Activated B cell treated with CpG ODN at 0.5 μM for 24 hours (primary cell): ENCODE data around the gene GPR156. TPM values are rescaled to one million over a fixed set of nuclear protein-coding genes. Genes with fewer than 3 reads are reported as not detected.

Experiments
- ATAC-seq: fragments of 200-7000 bp; cut with Tn5 transposase; one replicate; pipeline ENCODE4 v1.10.0; 2021; ENCODE audit warnings: low read depth, mild to moderate bottlenecking, moderate library complexity
- CTCF ChIA-PET: fragments of 350-600 bp; sonication (Branson Sonifier 250); formaldehyde crosslinking; loops from one replicate; lab custom pipeline; 2021; ENCODE audit warnings: antibody characterized with exemption; lab: Charles Lee
- POLR2A ChIA-PET: fragments of 350-600 bp; sonication (Branson Sonifier 250); formaldehyde crosslinking; loops from one replicate; lab custom pipeline; 2021; ENCODE audit warnings: antibody characterized with exemption; lab: Charles Lee
- DNase-seq: peaks from one replicate; pipeline ENCODE4 v3.0.0; 2022
- H3K27ac Mint-ChIP-seq: one replicate; pipeline ENCODE4 v1.8.0; 2020; ENCODE audit warnings: mixed read lengths
- H3K27me3 Mint-ChIP-seq: one replicate; pipeline ENCODE4 v1.8.0; 2021; ENCODE audit warnings: mixed read lengths
- H3K36me3 Mint-ChIP-seq: one replicate; pipeline ENCODE4 v1.8.0; 2021; ENCODE audit warnings: low read depth, mixed read lengths
- H3K4me1 Mint-ChIP-seq: one replicate; pipeline ENCODE4 v1.8.0; 2021; ENCODE audit warnings: mixed read lengths
- H3K4me3 Mint-ChIP-seq: one replicate; pipeline ENCODE4 v1.8.0; 2020; ENCODE audit warnings: mild to moderate bottlenecking, mixed read lengths
- H3K9me3 Mint-ChIP-seq: one replicate; pipeline ENCODE4 v1.8.0; 2020; ENCODE audit warnings: mixed read lengths
- intact Hi-C: fragments of 100-400 bp; cut with micrococcal nuclease; formaldehyde crosslinking; loops from one replicate; pipeline ENCODE4 v1.15.1; 2024
- total RNA-seq: library from RNA; stranded (reverse); gene quantifications from 2 replicates; pipeline ENCODE4 v1.2.3, GENCODE V29; 2022
- TF ChIP-seq, protein P1 (sequence below): fragments of 200-600 bp; IDR thresholded peaks from one replicate; pipeline ENCODE4 v1.8.0; 2022; ENCODE audit warnings: antibody characterized with exemption, mild to moderate bottlenecking

Gene GPR156
- total RNA-seq, 1 donor from 2014 or later, result 0.24 TPM

DNA sequence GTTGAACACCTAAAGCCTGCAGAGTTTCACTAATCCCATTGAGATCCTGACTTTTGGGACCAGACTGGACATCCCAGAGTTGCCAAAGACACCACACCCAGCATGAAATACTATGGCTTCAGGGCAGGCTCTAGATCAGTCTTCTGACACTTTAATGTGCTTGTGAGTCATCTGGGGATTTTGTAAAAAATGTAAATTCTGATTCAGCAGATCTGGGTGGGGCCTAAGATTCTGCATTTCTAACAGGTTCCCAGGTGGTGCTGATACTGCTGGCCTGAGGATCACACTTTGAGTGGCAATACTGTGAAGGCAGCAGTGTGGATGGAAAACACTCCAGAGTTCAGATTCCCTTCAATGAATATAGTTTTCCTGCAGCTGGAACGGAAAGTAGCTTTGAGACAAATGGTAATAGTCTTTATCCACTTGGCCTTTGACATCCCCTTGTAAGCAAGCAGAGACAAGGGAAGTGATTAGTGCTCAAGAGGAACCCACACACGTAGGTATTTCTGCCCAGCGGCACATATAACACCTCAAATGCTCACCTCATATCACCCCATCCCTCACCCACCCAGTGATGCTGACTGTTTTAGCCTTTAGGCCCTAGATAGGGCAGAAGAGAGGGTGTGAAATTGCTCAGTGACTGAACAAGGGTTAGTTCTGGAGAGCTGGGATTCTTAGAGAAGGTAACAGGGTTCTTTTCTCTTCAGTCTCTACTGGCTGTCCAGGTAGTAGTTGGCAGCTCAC lies 139.3 kb downstream of the GPR156 start:
- ATAC-seq (no peak), DNase-seq (no peak)
- H3K36me3 Mint-ChIP-seq, result no peaks in the 10 kb centered on the region
- CTCF ChIA-PET, result interaction anchor here (0.8 to 4.3 kb wide), 4 partner anchors 243 to 326 kb away, joined by 3 to 117 read pairs (median 10); no protein-coding TSS in a partner anchor
- POLR2A ChIA-PET, result no interaction called here
- H3K9me3 Mint-ChIP-seq, result no peaks in the 10 kb centered on the region
- H3K4me1 Mint-ChIP-seq, result no peaks in the 10 kb centered on the region
- H3K4me3 Mint-ChIP-seq, result no peak overlapping the region
- TF ChIP-seq, protein P1, sequence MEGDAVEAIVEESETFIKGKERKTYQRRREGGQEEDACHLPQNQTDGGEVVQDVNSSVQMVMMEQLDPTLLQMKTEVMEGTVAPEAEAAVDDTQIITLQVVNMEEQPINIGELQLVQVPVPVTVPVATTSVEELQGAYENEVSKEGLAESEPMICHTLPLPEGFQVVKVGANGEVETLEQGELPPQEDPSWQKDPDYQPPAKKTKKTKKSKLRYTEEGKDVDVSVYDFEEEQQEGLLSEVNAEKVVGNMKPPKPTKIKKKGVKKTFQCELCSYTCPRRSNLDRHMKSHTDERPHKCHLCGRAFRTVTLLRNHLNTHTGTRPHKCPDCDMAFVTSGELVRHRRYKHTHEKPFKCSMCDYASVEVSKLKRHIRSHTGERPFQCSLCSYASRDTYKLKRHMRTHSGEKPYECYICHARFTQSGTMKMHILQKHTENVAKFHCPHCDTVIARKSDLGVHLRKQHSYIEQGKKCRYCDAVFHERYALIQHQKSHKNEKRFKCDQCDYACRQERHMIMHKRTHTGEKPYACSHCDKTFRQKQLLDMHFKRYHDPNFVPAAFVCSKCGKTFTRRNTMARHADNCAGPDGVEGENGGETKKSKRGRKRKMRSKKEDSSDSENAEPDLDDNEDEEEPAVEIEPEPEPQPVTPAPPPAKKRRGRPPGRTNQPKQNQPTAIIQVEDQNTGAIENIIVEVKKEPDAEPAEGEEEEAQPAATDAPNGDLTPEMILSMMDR, result no peak
- intact Hi-C loops, result loop anchor here (2.0 kb wide), 1 partner anchor 1265 kb away; no protein-coding TSS in a partner anchor
- no peaks in the 10 kb centered on the region for H3K27me3 Mint-ChIP-seq
- H3K27ac Mint-ChIP-seq, result no peak overlapping the region

DNA sequence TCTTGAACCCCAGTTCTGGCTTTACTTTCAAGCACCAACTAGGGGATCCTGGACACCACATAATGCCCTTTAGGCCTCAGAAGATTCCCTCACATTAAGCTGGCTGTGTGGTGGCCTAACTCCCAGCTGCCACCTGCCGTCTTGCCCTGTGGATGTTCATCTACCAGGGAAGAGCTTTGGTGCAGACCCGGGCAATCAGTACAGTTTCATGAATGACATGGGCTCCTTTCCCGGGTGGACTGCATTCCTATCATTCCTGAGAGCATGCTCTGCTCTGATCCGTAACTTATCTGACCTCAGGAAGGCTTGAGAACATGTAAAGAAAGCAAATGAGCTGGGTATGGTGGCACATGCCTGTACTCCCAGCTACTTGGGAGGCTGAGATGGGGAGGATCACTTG lies 140.8 kb downstream of the GPR156 start:
- no peak for ATAC-seq
- ChIA-PET POLR2A (no interaction called here), CTCF (no interaction called here)
- intact Hi-C loops, result no loop called here
- no peaks in the 10 kb centered on the region for H3K36me3 Mint-ChIP-seq
- H3K9me3 Mint-ChIP-seq, result no peaks in the 10 kb centered on the region
- no peak for DNase-seq
- no peak overlapping the region for H3K27ac Mint-ChIP-seq
- TF ChIP-seq, protein P1, result no peak
- no peak overlapping the region for H3K4me3 Mint-ChIP-seq
- no peaks in the 10 kb centered on the region for H3K4me1 Mint-ChIP-seq
- H3K27me3 Mint-ChIP-seq, result no peaks in the 10 kb centered on the region

DNA sequence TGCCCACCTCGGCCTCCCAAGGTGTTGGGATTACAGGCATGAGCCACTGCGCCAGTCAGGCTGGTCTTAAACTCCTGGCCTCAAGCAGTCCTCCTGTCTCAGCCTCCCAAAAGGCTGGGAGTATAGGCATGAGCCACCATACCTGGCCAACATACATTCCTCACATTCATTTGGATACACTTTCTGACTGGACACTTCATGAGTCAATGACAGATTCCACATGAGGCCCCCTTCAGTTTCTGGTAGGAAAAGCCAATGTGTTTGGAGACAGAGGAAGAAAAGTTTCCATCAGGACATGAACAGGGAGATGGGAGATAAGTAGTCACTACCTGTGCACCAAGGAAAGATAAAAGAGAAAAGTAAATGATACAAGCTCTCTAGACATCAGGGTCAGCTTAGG lies 141.3 kb downstream of the GPR156 start:
- ATAC-seq, result no peak
- intact Hi-C loops, result no loop called here
- H3K4me3 Mint-ChIP-seq, result no peak overlapping the region
- TF ChIP-seq, protein P1, result no peak
- CTCF ChIA-PET, result no interaction called here
- no peak overlapping the region for H3K27ac Mint-ChIP-seq
- H3K4me1 Mint-ChIP-seq, result no peaks in the 10 kb centered on the region
- DNase-seq, result no peak
- POLR2A ChIA-PET, result no interaction called here
- H3K36me3 Mint-ChIP-seq, result no peaks in the 10 kb centered on the region
- no peaks in the 10 kb centered on the region for H3K9me3 Mint-ChIP-seq
- no peaks in the 10 kb centered on the region for H3K27me3 Mint-ChIP-seq

DNA sequence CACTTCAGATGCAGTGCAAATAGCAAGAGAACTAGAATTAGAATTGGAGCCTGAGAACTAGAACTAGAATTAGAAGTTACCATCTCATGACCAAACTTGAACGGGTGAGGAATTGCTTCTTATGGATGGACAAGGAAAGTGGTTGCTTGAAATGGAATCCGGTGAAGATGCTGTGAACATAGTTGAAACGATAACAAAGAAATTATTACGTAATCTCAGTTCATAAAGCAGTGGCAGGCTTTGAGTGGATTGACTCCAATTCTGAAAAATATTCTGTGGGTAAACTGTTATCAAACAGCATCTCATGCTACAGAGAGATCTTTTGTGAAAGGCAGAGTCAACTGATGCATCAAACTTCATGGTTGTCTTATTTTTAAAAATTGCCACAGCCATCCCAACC lies 142.8 kb downstream of the GPR156 start:
- H3K27ac Mint-ChIP-seq, result no peak overlapping the region
- H3K27me3 Mint-ChIP-seq, result no peaks in the 10 kb centered on the region
- ATAC-seq (no peak), DNase-seq (no peak)
- H3K36me3 Mint-ChIP-seq, result no peaks in the 10 kb centered on the region
- ChIA-PET CTCF (interaction anchor here (1.4 kb wide), 1 partner anchor 250 kb away, joined by 5 read pairs; no protein-coding TSS in a partner anchor), POLR2A (no interaction called here)
- intact Hi-C loops, result no loop called here
- H3K4me1 Mint-ChIP-seq, result no peaks in the 10 kb centered on the region
- TF ChIP-seq, protein P1, result no peak
- H3K9me3 Mint-ChIP-seq, result no peaks in the 10 kb centered on the region
- H3K4me3 Mint-ChIP-seq, result no peak overlapping the region

DNA sequence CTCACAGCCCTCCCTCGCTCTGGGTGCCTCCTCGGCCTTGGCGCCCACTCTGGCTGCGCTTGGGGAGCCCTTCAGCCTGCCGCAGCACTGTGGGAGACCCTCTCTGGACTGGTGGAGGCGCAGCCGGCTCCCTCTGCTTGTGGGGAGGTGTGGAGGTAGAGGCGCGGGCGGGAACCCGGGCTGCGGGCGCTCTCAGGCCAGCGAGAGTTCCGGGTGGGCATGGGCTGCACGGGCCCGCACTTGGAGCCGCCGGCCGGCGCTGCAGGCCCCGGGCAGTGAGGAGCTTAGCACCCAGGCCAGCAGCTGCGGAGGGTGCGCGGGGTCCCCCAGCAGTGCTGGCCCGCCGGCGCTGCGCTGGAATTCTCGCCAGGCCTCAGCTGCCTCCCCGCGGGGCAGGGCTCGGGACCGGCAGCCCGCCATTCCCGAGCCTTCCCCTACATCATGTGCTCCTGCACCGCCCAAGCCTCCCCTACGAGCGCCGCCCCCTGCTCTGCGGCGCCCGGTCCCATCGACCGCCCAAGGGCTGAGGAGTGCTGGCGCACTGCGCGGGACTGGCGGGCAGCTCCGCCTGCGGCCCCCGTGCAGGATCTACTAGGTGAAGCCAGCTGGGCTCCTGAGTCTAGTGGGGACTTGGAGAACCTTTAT lies 144.8 kb downstream of the GPR156 start:
- no peaks in the 10 kb centered on the region for H3K4me1 Mint-ChIP-seq
- CTCF ChIA-PET, result no interaction called here

More for the DNA sequence above, 144.8 kb downstream of the GPR156 start:
- Mint-ChIP-seq H3K9me3 (no peaks in the 10 kb centered on the region), H3K36me3 (no peaks in the 10 kb centered on the region), H3K27ac (no peak overlapping the region), H3K4me3 (no peak overlapping the region), H3K27me3 (no peaks in the 10 kb centered on the region)
- POLR2A ChIA-PET, result no interaction called here
- intact Hi-C loops, result no loop called here
- DNase-seq, result no peak
- TF ChIP-seq, protein P1, result no peak
- ATAC-seq, result no peak
